HG03457 (cell line): Measurements from ENCODE around the gene HOXB8.

Source experiments
- ATAC-seq: cut with Tn5 transposase; IDR thresholded peaks from one replicate; pipeline ENCODE4 v1.9.1; 2021; ENCODE audit warnings: moderate number of reproducible peaks; ENCODE audit not compliant: unreplicated experiment

Gene HOXB8

DNA sequence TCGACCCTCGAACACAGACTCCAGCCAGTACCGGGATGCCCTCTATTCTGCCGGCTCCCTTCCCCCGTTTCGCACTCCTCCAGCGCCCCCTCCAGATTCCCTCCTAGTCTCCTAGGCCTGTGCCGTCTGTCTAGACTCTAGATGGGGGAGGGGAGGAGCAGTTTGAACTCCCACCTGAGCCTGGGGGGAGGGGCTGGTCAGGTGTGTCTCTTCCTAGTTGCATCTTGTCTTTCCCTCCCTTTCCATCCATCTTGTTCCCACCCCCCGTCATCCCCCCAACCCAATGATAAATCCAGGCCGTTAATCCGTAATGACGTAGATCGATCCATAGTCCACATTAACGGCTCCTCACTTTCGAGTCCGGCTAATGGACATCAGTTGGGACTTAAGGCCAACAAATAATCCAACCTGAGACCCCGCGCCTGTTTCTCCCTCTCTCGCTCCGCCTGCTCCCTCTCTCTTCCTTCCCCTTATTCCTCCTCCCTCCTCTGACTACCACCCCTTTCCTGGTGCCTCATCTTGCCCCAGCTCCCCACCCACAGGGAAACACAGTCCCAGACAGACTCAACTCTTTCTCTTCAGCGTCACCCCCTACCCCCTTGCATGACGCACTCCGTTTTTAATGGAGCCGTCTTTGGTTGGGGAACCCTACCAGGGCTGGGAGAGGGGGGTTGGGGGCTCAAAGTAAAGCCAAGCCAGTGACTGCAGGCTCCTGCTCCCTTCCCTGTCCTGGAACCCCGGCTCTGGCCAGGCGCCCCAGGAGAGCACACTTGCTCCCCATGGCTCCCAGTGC is 18.2 kb downstream of the HOXB8 start:
- ATAC-seq, result no peak

DNA sequence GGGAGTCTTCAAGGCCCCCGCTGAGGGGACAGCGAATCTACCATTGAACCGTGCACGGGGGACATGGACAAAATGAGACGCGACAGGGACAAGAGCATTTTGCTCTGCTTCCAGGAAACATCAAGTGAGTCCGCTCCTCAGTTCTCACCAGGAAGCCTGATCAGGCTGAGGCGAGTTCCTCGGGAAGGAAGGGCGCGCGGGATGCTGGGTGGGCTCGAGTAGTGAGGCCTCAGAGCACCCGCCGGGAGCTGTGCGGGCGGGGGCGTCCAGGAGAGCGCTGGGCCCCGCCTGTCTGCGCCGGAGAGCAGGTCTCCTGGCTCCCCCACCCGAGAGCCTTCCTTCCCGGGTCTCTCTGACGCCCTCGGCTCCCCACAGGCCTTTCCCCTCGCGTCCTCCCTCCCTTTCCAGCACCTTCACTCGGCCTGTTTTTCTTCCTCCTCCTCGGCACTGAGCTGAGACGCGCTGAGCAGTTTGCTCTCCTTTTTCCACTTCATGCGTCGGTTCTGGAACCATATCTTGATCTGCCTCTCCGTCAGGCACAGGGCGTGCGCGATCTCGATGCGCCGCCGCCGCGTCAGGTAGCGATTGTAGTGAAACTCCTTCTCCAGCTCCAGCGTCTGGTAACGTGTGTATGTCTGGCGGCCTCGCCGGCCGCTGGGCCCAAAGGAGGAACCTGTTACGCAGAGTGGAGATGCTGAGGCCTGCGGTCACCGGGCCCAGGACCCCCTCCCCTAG is 18.9 kb downstream of the HOXB8 start:
- no peak for ATAC-seq

DNA sequence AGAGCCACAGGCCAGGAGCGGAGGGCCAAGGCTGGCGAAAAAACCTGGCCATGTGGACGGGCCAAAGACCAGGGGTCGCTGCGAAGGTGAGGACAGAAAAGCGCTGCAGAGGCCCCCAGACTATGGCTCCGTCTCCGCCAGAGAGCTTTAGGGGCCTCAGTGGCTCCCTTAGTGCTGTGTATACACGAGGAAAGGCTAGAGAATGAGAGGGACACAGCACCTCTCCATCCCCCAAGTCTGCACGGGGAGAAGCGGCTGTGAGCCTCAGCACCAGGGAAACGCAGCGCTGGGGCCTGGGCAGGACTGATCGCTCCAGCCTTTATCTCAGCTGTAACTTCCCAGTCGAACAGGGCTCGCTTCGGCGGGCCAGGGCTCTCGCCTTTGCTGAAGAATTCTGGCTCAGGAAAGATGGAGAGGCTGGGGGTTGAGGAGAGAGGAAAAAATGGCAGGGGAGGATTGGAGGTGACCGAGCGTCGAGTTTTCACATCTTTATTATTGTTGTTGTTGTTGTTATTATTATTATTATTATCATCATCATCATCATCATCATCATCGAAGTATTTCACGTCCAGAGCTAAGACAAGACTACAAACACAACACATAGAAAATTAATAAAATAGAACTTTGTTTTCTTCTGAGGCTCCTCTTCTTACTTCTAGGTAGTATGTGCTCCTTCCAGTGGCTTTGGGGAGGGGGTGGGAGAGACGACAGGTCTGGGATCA is 19.7 kb downstream of the HOXB8 start:
- no peak for ATAC-seq

DNA sequence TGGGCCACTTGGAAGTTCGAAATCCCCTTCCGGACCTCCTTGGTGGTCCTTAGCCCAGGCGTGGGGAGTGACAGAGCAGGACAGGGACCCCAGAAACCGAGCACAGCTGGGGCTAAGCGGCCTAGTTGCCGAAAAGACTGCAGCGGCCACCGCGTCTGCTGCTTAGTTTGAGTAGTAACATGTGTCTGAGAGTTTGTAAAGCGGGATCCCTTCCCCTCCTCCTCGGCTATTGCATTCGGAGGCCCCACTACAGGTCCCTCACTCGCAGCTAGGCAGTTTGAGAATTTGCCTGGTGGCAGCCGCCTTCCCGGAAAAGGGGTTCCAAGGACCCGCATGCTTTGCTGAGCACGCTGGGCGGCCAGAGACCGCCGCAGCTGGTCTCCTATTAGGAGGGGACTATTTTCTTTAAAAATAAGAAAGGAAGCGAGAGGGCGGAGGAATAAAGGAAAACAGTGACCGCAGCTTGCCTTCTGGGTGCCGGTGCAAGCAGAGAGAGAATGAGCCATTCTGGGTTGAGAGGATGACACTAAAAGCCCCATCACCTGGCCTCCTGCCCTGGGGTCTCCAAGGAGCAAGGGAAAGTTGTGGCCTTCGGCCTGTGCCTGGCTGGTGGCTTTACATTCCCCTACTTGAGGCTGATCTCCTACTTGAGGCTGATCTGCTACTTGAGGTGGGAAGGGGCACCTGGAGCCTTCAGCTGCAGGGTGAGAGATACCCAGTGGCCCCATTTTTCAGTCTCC is 20.4 kb downstream of the HOXB8 start:
- ATAC-seq, result no peak

DNA sequence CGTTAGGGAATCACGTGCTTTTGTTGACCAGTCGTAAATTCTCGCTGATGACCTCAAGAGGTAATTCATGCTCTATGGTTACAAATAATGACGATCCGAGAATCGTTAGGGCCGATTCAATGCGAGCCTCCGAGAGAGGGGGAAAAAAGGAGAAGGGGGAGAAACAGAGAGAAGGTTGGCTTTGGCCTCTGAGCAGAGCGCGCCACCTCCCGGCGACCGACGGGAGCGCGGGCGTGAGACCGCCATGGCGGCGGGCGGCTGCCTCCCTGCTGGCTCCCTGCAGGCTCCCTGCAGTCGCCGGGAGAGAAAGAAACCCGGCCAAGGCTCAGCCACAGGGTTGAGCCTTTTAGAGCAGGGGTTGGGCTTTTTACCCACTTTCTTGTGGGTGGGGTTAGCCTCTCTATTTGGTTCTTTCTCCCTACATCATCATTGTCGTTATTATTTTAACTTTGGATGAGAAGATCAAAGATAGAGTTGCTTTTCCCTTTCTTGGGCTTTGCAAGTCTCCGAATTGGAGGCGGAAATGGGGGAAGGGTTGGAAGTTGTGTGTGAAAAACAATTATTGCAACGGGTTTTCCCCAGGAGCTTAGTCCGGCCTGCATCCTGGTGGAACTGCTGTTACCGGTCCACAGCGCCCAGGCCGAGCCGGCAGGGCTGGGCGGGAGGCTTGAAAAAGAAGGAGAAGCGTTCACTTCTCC is 21.1 kb downstream of the HOXB8 start:
- ATAC-seq, result no peak

DNA sequence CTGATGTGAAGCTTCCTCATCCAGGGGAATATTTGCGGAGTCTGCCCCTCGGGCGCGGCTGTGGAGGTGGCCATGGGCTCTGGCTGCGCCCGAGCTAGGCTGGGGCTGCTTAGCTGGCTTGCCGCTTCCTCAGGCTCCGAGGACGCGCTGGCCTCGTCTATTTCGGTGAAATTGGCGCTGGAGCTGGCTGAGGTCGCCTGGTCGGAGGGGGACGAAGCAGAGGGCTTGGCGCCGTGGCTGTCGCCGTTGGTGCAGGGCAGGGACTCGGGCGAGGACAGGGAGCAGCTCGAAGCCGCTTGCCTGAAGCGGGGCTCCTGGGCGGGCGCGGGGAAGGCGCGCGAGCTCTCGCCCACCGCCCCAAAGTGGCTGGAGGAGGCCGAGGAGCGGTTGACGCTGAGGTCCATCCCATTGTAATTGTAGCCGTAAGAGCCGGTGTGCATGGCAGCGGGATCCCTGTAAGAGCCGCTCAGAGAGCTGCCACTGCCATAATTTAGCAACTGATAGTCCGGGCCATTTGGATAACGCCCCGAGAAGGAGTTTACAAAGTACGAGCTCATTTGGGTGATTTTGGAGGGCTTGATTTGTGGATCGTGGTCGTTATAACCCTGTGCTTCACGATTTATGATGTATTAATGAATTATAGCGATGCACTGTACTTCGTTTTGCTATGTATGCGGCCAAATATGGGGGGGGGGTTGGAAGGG is 21.8 kb downstream of the HOXB8 start, which contains the start of gene HOXB5:
TSS of gene HOXB5 (minus strand) at position 654 of the 704 bp plus-strand sequence. CDS start at position 557, 97 bp downstream.
- ATAC-seq, result no peak

DNA sequence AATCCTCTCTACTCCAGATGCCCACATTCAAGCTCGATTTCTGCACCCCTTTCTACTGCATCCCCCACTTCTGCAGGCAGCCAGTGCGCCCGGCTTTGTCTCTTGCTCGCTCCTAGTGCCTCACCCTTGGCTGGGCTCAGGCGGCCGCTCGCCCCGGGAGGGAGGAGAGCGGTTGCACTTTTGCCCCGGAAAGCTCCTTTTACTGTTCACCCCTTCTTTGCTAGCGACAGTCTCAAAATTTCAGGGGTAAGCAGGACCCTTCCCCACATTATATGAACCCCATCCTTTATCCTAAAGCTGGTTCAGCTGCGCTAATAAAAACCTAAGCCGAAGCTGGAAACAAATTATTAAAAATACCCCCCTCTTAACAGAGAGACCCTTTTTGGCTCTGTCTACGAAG is 22.5 kb downstream of the HOXB8 start:
- ATAC-seq, result no peak

DNA sequence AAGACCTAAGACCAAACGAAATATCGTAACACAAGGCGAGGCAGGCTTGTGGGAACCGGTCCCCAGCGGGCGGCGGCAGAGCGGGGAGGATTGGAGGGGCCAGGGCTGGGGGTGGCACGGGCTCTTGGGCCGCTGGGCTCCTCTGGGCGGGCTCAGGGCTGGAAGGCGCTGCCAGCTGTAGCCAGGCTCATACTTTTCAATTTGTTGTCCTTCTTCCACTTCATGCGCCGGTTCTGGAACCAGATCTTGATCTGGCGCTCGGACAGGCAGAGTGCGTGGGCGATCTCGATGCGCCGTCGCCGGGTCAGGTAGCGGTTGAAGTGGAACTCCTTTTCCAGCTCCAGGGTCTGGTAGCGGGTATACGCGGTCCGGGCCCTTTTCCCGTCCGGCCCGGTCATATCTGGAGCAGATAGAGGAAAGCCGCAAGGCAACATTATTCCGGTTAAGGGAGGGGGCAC is 23.0 kb downstream of the HOXB8 start:
- no peak for ATAC-seq

DNA sequence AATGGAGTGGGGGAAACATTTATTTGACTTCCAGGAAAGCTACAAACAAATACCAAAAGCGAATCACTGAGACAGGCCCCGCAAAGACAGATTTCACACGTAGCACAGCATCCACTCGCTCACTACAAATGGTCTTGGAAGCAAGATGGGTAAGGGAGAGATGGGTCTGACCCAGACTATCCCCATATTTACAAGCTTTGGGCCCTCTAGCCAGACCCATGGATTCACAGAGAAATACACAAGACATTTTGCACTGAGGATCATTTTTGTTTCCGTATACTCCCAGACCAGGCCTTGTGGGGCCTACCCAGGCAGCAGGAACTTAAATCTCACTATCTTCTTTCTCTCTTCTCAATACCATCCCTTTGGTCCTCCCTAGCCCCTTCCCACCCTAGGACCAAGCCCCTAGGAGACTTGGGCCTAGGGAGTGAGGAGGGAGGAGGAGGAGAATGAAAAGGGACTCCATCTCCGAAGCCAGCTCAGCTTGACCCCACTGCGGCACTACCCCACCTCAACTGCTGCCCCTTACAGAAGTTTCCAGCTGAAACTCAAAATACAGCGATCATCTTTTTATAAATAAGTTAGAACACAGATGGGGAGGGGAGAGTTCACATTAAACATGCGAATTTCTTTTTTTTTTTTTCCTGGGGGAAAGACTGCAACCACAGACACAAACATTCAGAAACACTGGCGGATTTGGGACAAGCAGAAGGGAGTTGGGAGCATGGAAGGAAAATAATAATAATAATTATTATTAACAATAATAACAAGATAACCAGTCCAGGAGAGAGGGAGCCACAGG is 23.6 kb downstream of the HOXB8 start:
- no peak for ATAC-seq

DNA sequence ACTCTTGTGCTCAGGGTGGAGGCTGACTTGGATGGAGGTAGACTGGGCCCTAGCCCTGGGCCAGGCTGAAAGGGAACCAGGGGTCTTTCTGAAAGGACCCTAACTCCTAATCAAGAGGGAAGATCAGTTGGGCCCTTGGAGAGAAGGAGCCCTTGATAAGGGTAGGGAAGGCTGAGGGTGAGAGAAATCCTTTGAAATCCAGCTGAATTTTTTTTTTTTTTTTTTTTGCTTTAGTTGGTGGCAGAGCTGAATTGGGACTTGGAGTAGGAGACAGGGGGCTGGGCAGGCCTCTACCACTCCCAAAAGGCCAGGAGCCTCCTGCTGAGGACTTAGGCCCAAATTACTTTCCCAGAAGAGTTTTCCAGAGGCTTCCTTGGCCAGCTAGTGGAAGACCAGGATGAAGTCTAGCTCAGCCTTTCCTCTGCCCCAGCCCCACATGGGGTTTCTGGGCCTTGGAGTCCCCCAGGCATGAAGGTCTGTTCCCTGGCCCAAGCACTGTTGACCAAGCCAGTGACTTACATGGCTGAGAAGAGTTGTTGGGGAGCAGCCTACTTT is 24.4 kb downstream of the HOXB8 start:
- no peak for ATAC-seq

DNA sequence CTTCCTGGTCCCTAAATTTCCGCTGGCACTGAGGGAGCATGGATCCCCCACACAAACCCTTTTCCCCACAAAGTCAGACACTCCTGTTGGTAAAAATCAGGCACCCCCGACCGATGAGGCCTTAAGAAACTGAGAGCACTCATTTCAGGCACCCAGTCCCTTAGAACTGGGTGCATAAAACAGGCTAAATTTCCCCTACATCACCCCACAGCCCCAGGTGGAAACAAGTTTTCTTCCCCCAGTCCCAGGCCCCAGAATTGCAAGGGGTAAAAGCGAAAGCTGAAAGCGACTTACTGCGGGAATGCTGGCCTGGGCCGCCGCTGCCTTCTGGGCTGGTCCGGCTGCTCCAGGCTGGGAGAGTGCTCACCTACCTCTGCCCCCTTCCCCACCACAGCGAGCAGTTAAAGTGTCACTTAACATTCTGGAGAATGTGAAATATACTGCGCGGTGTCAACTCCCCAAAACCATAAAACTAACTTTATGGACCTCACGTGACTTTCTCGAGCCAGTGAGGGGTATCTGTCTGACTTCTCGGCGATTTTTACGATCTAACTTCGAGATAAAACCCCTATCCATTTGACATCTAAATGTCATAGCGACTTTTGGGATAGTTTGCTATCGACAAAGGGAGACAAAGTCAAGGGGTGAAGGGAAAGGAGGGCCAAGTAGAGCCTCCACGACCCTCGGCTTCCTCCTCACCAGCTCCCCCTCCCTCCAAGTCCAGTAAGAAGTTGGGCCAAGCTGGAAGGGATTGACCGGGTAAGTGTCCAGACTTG is 25.1 kb downstream of the HOXB8 start, which contains the start of gene HOXB3:
TSS of gene HOXB3 (minus strand) at position 411 of the 776 bp plus-strand sequence. CDS start 37,767 bp downstream, outside the sequence.
- no peak for ATAC-seq

DNA sequence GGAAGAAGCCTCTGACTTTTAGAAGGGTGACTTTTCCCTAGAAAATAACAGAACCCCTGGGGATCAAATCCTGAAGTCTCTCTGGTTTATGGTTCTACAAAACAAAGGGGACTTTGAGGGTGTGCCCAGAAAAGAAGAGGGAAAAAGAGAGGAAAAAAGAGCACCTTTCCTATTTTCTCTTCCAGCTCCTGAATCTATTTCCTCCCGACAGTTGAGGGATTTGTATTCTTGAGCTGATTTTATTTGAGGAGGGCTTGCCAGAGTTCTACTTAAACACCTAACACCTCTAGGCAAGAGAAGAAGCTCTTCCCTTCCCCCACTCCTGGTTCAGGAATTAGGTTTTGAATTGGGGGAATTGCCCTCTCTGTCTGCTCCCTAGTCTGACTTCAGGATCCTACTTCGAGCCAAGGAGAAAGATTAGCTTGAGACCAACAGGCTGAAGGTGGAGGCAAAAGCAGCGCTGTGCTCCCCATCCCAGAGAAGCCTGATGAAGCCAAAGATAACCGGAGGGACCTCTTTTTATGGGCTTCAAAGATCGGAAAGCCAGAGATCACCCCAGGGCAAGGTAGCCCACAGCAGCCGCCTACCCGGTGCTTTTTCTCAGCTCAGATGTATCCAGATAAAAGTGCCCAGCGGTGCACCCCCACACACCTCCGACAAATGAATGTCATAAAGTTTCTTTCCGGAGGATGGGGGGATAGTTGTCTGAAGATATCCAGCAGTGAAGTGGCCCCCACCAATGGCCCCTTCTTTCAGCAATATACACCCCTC is 25.8 kb downstream of the HOXB8 start:
- ATAC-seq, result no peak

DNA sequence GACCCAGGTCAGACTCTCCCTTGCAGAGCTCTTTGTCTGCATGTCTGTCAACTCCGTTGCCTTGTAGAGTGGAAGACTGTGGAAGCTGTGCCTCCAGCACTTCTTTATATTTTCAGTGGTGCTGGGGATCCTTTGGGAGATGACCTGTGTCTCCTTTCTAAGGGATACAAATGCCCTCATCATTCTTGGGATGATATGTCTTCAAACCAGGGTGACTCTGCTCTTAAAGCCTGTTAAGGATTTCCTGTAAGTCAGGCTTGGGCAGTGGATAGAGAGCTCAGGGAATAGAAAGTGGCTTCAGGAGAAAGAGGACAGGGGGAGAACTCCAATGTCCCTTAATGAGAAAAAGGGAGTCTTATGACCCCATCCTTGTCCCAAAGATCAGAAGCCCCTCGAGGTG is 26.6 kb downstream of the HOXB8 start:
- ATAC-seq, result no peak

DNA sequence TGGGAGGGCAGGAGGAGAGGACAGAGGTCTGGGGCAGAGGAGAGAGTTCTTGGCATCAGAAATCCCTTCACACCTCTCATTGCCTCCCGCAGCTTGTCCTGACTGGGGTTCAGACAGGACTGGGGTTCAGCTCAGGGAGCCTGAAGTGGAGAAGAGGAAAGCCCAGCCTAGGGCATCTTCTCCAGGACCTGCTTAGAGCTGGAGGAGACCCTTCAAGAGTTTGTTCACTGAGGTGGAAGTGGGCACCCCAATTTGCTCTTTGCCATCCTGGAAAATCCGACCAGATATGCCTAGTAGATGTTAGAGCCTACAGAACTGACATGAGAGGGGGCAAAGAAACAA is 27.0 kb downstream of the HOXB8 start:
- ATAC-seq, result no peak

DNA sequence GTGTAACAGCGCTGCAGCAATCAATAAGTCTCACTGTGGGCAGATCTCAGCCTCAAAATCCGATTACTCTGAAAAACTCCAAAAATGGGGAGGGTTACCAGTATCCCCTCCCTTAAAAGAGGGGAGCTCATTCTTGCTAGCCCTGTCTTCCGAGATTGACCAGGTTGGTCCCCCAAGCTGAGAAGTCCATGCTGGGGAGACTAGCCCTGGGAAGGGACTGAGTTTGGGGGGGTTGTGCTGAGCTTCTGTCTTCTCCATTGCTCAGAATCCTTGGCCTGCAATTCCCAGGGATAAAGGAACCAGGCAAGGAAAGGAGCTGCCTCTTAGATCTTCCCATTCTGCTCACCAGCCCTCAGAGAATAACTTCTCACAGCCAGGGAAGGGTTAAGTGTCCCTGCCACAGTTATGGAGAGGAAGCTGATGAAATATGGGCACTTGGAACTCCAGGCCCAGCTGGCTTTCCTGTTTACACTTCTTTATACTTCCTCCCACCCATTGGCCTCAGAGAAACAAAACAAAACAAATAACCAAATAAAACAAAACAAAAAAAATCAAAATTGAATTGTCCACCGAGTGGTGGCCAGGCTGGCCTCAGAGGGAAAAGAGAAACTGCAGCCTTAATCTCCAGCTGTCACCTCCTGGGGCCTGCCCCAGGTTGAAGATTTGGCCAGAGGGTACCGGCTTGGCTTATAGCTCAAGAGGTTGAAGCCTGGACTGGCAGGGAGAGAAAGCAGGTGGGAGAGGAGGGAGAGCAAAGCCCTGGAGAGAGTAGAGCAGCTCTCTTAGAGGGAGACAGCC is 27.6 kb downstream of the HOXB8 start:
- ATAC-seq, result no peak
